ENCODE measurements around the gene MAPK14.
"Not testable (repeated sequence)": the region's sequence is repeated elsewhere in the genome, so short reads cannot be mapped to it uniquely, and the experiment has no call there.

Gene MAPK14

DNA sequence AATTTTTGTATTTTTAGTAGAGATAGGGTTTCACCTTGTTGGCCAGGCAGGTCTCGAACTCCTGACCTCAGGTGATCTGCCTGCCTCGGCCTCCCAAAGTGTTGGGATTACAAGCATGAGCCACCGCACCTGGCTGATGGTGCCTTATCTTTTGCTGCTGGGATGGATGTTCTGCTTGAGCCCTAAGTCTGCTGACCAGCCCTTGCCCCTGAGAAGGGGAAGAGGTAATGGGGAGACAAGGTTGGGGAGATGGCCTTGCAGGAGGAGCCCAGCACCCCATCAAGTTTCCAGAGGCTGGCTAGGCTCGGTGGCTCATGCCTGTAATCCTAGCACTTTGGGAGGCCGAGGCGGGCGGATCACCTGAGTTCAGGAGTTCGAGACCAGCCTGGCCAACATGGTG lies 96.7 kb downstream of the MAPK14 start:
- not testable (repeated sequence) for DNase-seq

DNA sequence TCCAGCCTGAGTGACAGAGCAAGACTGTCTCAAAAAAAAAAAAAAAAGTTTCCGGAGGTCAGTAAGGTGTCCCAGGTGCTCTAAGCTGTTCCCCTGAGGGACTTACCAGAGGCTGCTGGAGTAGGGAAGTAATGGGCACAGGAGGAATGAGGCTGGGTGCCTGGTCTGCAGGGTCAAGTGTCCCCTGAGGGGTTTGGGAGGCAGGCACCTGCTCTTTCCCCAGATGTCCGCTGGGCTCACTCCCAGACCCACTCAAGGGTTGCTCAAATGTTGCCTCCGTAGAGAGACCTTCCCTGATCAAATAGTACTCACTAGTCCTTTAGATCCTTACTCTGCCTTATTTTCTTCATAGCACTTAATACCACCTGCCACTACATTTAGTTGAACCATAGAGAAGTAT lies 97.3 kb downstream of the MAPK14 start:
- DNase-seq = no peak

DNA sequence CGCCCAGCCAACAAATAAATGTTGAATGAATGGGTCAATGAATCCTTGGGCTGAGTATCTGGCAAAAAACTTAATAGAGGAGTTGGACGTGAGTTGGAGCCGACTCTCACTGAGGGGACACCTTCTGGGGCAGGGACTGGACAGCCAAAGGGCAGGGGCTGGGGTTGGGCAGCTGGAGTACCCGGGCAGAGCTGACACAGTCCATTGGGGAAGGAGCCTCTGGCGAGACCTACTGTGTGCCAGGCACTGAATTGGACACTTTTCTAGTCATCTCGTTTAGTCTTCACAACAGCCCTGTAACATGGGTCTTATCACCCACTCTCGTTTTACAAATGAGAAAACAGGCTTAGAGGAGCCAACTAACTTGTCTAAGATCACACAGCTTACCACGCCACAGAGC lies 98.0 kb downstream of the MAPK14 start:
- DNase-seq = no peak

DNA sequence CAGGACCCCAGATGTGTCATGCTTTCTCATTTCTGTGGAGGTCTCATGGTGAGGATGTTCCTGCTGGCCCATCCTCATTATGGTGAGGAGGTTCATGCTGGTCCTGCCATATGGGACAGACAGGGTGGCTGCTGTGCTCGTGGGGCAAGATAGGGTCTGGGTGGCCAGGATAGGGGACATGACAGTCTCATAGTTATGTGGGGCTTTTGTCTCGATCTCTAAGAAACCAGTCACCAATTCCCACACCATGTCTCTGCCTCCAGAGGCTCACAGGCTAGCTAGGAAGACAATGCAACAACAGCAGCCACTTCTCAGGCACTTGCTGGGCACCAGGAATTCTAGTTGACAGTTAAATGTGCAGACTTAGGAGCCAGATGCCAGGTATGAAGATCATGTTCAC lies 98.5 kb downstream of the MAPK14 start:
- no peak for DNase-seq

DNA sequence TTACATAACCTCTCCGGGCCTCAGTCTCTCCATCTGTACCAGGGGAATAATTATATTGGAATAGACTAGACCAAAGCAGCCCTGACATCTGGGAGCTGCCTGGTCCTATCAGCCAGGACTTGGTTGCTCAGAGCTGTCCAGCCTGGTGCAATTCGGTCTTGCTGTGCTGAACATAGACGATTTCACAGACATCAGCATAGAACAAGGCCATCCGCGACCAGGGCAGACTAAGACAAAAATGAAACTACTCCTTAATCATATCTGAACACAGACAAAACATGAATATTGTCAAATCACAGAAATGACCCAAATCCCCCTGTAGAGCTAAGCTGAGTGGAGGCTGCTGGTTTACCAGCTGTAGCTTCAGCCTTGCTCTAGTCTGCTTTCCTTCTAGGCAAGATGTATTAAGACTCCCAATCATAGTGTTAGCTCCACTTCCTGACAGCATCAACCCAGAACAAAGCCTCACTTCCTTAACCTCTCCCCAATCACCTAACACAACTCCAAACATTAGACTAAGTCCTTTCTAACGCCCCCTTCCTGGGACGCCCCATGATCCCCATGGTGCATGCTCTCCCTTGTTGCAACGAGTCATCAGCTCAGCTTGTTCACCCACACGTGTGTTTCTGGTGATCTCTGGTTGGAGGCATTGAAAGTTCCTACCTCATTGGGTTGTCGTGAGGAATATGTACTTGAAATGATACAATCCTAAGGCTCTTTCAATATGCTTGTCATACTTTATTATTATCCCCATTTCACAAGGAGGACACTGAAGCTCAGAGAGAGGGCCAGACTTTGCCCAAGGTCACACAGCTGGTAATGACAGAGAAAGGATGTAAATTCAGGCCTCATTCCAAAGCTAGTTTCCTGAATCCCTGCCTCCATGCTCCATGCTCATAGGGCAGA lies 99.2 kb downstream of the MAPK14 start:
- DNase-seq = no peak

DNA sequence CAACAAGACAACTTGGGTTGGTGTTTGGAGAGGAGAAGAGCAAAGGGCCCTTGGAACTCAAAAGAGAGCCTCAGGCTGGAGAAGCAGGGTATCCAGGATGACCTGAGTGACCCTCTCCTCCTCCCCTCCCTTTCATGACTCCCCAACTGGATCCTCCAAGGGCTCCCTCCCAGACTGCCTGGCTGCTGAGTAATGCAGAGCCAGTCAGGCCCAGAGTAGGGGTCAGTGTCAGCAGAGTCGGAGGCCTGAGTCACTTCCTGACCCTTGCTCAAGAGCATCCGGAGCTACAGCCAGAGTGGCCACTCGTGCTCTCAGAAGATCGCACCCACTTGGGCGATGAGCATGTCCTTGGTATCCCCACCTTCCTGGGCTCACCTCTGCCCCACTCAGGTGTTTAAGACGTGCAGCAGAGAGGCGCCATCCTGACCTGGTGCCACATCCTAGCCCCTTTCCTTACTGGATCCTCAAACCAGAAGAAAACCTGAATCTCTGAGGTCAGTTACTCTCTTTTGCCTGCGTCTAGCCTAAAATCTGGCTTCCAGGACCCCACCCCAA lies 99.9 kb downstream of the MAPK14 start:
- no peak for DNase-seq

DNA sequence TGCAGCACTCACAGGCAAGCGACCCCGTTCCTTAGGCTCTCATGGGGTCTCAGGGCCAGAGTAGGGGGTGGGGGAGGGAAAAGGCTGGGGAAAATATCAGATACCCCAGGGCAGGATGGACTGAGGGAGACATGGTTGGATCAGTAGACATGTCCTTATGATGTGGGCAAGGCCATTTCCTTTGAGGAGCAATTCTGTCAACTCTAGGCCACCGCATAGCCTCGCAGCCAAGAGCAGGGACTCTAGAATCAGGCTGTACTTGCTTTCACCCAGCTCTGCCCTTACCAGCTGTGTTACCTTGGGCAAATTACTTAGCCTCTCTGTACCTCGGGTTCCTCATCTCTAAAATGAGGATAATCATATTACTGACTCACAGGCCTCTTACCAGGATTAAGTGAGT lies 100.5 kb downstream of the MAPK14 start:
- DNase-seq = no peak

DNA sequence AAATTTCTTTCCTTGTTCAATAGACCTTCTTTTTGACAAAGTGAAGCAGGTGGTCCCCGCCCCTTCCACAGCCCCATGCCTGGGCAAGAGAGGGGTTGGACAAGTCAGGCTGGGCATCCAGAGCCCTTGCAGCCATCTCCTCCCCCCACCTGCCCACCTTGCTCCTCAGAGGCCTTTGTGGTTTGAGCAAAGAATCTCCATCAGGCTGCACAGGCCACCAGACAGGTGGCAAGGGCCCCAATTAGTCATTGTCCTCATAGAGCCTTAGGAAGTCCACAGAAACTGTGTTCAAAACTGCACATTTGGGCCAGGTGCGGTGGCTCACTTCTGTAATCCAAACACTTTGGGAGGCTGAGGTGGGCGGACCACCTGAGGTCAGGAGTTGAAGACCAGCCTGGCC lies 101.2 kb downstream of the MAPK14 start:
- DNase-seq = no peak

DNA sequence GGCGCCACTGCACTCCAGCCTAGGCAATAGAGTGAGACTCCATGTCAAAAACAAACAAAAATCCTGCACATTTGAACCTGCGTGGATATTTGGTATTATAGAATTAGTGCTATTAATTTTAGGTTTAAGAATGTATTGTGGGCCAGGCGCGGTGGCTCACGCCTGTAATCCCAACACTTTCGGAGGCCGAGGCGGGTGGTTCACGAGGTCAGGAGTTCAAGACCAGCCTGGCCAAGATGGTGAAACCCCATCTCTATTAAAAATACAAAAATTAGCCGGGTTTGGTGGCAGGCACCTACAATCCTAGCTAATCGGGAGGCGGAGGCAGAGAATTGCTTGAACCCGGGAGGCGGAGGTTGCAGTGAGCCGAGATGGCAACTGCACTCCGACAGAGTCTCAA lies 101.7 kb downstream of the MAPK14 start:
- not testable (repeated sequence) for DNase-seq

DNA sequence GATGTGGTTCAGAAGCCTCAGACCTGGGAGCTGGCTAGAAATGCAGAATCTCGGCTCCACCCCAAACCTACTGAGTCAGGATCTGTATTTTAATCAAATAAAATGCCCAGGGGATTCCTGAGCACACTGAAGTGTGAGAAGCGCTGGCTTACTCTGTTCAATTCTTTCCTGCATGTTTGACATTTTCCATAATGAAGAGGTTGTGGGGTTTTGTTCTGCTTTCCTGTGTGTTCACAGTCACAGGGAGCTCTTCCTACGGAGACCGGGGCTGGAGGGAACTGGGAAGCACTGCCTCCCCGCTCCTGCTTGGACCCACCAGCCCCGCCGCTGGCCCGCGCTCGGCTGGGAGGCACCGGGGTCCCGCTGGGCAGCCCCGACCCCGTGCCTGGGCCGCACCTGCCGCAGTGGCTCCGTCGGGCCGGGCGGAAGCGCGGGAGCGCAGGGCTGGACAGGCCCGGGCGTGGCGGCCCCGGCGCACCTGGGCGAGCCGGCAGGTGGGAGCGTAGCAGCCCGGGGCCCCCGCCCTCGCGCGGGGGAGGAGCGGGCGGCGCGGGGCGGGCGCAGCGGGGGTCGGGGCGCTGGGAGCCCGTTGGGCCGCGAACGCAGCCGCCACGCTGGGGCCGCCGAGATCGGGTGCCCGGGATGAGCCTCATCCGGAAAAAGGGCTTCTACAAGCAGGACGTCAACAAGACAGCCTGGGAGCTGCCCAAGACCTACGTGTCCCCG lies 102.5 kb downstream of the MAPK14 start, which contains the start of gene MAPK13:
Gene MAPK13, plus strand, starts transcription at position 573 of the 726 bp plus-strand sequence. Its CDS starts 70 bp downstream, at position 643.
- DNase-seq = peak; percentile 27

DNA sequence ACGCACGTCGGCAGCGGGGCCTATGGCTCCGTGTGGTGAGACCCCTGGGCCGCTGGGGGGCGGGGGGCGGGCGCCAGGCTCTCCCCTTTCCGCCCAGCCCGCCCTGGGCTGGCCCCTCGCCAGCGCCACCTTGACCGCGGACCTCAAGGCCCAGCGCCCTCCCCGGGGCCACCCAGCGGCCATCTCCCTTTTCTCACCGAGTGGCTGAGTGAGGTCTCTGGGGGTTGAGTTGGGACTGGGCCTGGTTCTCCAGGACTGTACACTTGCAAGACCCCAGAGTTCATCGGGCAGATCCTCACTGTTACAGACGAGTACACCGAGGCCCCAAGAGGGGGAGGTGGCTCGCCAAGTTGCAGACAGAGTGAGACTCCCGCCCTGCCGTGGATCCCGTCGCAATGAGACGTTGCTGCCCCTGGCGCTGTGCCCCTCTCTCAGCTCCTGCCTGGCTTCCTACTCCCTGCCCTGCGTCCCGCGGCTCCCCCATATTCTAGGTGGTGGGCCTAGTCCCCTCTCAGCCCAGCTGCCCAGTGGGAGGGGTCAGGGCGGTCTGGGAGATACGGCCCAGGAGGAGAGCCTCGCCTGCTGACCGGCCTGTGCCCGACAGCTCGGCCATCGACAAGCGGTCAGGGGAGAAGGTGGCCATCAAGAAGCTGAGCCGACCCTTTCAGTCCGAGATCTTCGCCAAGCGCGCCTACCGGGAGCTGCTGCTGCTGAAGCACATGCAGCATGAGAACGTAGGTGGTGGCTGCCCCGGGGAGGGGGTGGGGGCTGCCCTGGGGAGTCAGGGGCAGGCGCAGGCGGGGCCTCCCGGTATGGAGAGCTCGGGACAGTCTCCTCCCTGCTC lies 103.3 kb downstream of the MAPK14 start:
- peak; percentile 40 for DNase-seq

DNA sequence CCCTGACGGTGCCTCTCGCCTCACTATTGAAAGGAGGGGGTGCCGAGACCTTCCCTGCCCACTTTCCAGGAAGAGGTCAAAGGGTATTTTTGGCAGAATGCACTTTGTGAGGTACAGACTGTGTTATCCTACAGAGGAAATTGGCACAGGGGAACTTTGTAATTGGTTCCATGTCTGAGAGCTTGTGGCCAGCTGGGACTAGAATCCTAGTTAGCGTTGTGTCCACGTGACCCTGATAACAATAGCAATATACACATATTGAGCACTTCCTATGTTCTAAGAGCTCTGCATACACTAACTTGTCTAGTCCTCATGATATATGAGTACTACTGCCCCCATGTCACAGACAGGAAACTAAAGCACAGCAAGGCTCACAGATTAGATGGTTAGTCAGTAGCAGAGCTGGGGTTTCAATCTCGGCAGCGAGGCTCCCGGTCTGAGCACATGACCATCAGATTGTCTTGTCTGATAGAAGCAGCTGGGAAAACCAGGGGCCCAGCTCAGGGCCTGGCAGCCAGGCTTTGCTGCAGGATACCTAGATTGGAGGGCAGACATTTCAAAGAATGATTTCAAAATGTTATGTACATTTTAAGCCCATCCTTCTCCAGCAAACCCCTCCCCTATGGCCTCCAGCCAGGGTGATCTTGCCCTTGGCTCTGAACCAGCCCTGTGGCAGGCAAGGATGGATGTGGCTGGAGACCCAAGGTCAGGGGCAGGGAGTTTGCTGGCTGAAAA lies 104.1 kb downstream of the MAPK14 start:
- no peak for DNase-seq

DNA sequence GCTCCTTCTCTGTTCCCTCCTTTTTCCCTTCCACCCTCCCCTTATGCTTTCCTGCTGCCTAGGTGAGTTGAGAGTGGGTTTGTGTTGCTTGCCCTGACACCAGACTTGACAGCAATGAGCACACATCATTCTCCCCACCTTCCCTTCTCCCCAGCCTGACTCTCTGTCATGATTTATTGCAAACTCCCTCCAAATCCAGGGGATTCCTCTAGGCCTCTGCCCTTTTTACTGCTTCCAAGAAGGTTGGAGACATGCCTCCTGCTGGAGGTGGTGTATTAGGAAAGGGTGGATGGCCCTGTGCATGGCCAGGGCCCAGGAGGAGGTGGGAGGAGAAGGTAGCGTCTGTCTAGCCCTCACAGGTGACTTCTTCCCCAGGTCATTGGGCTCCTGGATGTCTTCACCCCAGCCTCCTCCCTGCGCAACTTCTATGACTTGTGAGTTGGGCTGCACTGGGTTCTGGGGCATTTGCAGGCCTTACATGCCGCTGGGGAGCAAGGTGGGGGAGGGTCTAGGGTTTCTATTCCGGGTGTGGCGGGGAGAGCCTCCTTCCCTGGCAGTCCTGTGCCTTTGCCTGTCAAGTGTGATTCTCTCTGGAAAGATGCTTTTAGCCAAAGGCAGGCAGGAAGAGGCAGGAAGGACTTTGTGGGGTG lies 104.8 kb downstream of the MAPK14 start:
- DNase-seq = no peak

DNA sequence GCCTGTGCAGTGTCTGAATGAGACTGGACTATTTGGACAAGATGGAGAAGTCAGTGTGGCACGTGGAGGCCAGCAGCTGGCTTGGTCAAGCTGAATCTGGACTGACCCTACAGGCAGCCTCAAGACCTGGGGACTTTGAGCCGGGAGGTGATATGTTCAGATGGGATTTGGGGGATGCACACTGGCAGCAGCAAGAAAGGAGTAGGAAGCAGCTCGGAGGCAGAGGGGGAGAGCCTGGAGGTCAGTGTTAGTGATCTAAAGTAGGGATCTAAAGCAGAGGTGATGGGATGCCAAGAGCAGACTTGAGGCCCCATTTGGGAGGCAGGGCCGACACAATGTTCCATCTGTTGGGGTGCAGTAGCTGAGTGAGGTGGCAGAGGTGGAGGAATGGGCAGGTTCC lies 105.5 kb downstream of the MAPK14 start:
- DNase-seq = no peak

DNA sequence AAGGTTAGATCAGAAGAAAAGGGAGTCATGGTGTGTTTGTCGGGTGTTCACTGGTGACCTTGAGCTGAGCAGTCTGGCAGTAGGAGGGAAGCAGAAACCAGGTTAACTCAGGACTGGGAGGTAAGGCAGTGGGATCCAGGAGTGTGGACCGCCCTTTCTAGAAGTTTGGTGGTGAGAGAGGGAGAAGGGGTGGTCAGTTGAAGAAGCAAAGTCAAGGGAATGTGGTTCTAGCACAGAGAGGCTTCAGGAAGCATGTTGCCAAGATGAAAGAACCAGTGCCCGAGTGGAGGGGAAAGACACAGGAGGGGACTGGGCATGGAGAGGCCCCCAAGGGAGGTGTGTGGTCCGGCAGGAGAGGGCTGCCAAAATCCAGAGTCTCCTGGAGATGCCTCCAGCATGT lies 106.3 kb downstream of the MAPK14 start:
- DNase-seq = no peak

DNA sequence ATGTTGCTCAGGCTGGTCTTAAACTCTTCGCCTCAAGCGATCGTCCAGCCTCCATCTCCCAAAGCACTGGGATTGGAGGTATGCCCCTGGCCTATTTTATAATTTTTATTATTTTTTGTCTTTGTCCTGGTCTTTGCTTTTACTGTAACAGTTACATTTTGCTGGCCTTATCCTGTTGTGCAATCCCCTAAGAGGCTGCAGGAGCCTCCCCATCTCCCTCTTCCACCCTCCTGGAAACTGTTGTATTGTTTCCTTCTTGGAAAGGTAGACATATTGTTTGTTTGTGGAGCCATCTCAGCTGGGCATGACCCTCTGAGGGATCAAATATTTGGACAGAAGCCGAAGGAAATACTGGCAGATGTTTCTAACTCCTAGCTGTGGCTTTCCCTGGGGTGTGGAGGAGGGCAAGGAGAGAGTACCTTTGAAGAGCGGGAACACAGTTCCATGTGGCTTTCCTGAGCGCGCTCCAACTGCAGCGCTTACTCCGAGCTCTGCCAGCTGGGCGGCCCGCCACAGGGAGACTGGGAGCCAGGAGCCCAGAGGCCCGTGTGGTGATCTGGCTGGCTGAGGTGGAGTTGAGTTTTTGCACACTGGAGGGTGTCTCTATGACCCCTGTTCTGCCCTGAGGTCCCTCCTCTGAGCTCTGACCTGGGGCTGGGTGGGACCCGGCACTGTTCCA lies 107.6 kb downstream of the MAPK14 start:
- DNase-seq = no peak

DNA sequence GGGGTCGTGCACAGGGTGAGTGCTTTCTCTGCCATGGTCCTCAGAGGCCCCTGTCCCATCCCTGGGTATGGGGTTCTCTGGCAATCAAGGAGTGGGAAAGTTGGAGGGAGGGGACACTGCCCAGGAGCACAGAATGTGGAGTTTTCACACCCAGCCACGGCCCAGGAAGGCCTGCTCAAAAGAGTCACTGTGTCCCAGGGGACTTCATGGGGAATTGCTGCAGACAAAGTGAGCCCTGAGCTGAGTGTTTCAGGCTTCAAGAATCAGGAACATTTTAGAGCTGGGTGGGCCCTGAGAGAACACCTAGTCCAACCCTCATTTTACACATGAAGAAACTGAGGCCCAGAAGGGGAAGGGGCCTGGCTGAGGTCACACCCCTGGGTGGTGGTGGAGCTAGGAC lies 108.4 kb downstream of the MAPK14 start:
- DNase-seq = no peak

DNA sequence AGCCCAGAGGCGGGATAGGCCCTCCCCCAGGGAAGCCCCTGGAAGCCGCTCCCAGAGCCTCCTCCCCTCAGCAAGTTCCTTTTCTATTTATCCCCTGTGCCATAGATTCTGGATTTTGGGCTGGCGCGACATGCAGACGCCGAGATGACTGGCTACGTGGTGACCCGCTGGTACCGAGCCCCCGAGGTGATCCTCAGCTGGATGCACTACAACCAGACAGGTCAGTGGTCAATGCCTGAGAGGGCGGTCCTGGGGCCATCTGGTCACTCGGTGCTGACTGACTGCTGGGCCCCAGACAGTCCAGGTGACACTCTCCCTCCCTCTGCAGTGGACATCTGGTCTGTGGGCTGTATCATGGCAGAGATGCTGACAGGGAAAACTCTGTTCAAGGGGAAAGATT lies 108.9 kb downstream of the MAPK14 start:
- no peak for DNase-seq

DNA sequence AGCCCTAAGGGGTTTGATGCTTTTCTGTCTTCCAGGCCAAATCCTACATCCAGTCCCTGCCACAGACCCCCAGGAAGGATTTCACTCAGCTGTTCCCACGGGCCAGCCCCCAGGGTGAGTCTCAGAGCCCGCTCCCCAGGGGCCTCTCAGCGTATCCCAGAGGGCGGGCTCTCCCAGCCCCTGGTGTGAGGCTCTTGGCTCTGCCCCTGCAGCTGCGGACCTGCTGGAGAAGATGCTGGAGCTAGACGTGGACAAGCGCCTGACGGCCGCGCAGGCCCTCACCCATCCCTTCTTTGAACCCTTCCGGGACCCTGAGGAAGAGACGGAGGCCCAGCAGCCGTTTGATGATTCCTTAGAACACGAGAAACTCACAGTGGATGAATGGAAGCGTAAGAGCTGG lies 111.1 kb downstream of the MAPK14 start:
- DNase-seq = no peak

DNA sequence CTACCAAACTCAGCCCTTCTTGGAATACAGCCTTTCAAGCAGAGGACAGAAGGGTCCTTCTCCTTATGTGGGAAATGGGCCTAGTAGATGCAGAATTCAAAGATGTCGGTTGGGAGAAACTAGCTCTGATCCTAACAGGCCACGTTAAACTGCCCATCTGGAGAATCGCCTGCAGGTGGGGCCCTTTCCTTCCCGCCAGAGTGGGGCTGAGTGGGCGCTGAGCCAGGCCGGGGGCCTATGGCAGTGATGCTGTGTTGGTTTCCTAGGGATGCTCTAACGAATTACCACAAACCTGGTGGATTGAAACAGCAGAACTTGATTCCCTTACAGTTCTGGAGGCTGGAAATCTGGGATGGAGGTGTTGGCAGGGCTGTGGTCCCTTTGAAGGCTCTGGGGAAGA lies 111.8 kb downstream of the MAPK14 start:
- DNase-seq = no peak
